WTC11 (cell line): ENCODE data around the gene CARD19. TPM values are rescaled to one million over a fixed set of nuclear protein-coding genes. Genes with fewer than 3 reads are reported as not detected.
A peak's percentile ranks its signal among the peaks of the same experiment; 100 is the strongest.

Experiments used
- ATAC-seq: fragments of 200-7000 bp; cut with Tn5 transposase; 2 replicates; pipeline ENCODE4 v1.10.0; 2021; ENCODE audit warnings: mild to moderate bottlenecking, moderate library complexity
- CTCF ChIA-PET: fragments of 300-600 bp; sonication (Branson Sonifier 250); formaldehyde crosslinking; loops from one replicate; lab custom pipeline; 2021; ENCODE audit warnings: antibody characterized with exemption; lab: Charles Lee
- POLR2A ChIA-PET: fragments of 350-600 bp; sonication (Branson Sonifier 250); formaldehyde crosslinking; loops from one replicate; lab custom pipeline; 2021; ENCODE audit warnings: antibody characterized with exemption; lab: Charles Lee
- DNase-seq: peaks from one replicate; pipeline ENCODE4 v3.0.0; 2021; ENCODE audit warnings: low spot score
- H3K27ac Mint-ChIP-seq: 2 replicates; pipeline ENCODE4 v1.8.0; 2021; ENCODE audit warnings: mixed read lengths
- H3K27me3 Mint-ChIP-seq: 2 replicates; pipeline ENCODE4 v1.8.0; 2021; ENCODE audit warnings: low read depth, mild to moderate bottlenecking, moderate library complexity, mixed read lengths
- H3K36me3 Mint-ChIP-seq: 2 replicates; pipeline ENCODE4 v1.8.0; 2021; ENCODE audit warnings: mixed read lengths
- H3K4me1 Mint-ChIP-seq: 2 replicates; pipeline ENCODE4 v1.8.0; 2022; ENCODE audit warnings: mixed read lengths
- H3K4me3 Mint-ChIP-seq: 2 replicates; pipeline ENCODE4 v1.8.0; 2021; ENCODE audit warnings: mild to moderate bottlenecking, moderate library complexity, mixed read lengths
- H3K9me3 Mint-ChIP-seq: 2 replicates; pipeline ENCODE4 v1.8.0; 2021; ENCODE audit warnings: mixed read lengths
- CBFB ChIP-seq: sonication (generic); formaldehyde crosslinking; IDR thresholded peaks from 2 replicates; pipeline ENCODE4 v1.8.1; 2022; ENCODE audit warnings: mild to moderate bottlenecking, low read depth, missing genetic modification reagents
- ELF4 ChIP-seq: sonication (generic); formaldehyde crosslinking; IDR thresholded peaks from 2 replicates; pipeline ENCODE4 v1.8.1; 2022; ENCODE audit warnings: low read depth, mild to moderate bottlenecking, moderate library complexity, missing genetic modification reagents
- ESRRA ChIP-seq: sonication (generic); formaldehyde crosslinking; IDR thresholded peaks from 2 replicates; pipeline ENCODE4 v1.8.1; 2022; ENCODE audit warnings: mild to moderate bottlenecking, missing genetic modification reagents, borderline replicate concordance
- FOXJ3 ChIP-seq: sonication (generic); formaldehyde crosslinking; IDR thresholded peaks from 2 replicates; pipeline ENCODE4 v1.9.0; 2021; ENCODE audit warnings: missing genetic modification reagents, mild to moderate bottlenecking, borderline replicate concordance
- FOXP1 ChIP-seq: sonication (generic); formaldehyde crosslinking; IDR thresholded peaks from 2 replicates; pipeline ENCODE4 v1.8.0; 2022; ENCODE audit warnings: missing genetic modification reagents, mild to moderate bottlenecking, moderate library complexity, borderline replicate concordance
- GTF2I ChIP-seq: fragments of 250-450 bp; sonication (Bioruptor Pico); conservative IDR thresholded peaks from 2 replicates; pipeline ENCODE4 v1.4.0; 2021; ENCODE audit warnings: mild to moderate bottlenecking
- KAT7 ChIP-seq: sonication (generic); formaldehyde crosslinking; IDR thresholded peaks from 2 replicates; pipeline ENCODE4 v1.8.1; 2023; ENCODE audit warnings: missing genetic modification reagents, mild to moderate bottlenecking, borderline replicate concordance
- MAX ChIP-seq: sonication (generic); formaldehyde crosslinking; IDR thresholded peaks from 2 replicates; pipeline ENCODE4 v1.8.0; 2022; ENCODE audit warnings: mild to moderate bottlenecking, missing genetic modification reagents
- MXD4 ChIP-seq: fragments of 250-450 bp; sonication (Bioruptor Pico); IDR thresholded peaks from 2 replicates; pipeline ENCODE4 v1.8.0; 2021; ENCODE audit warnings: mild to moderate bottlenecking, moderate library complexity, borderline replicate concordance
- NR1H2 ChIP-seq: sonication (generic); formaldehyde crosslinking; IDR thresholded peaks from 2 replicates; pipeline ENCODE4 v1.9.0; 2021; ENCODE audit warnings: mild to moderate bottlenecking, moderate library complexity, missing genetic modification reagents
- PRRX2 ChIP-seq: fragments of 250-450 bp; sonication (Bioruptor Pico); IDR thresholded peaks from 2 replicates; pipeline ENCODE4 v1.8.0; 2021; ENCODE audit warnings: mild to moderate bottlenecking
- SMAD4 ChIP-seq: sonication (generic); formaldehyde crosslinking; IDR thresholded peaks from 2 replicates; pipeline ENCODE4 v1.8.0; 2022; ENCODE audit warnings: mild to moderate bottlenecking, missing genetic modification reagents
- TEAD1 ChIP-seq: sonication (generic); formaldehyde crosslinking; IDR thresholded peaks from 2 replicates; pipeline ENCODE4 v1.8.0; 2022; ENCODE audit warnings: mild to moderate bottlenecking, missing genetic modification reagents
- TEAD4 ChIP-seq: sonication (generic); formaldehyde crosslinking; IDR thresholded peaks from 2 replicates; pipeline ENCODE4 v1.8.0; 2022; ENCODE audit warnings: mild to moderate bottlenecking, missing genetic modification reagents
- TP53 ChIP-seq: sonication (generic); formaldehyde crosslinking; IDR thresholded peaks from 2 replicates; pipeline ENCODE4 v1.8.1; 2023; ENCODE audit warnings: mild to moderate bottlenecking, missing genetic modification reagents
- ZNF121 ChIP-seq: sonication (generic); formaldehyde crosslinking; IDR thresholded peaks from 2 replicates; pipeline ENCODE4 v1.8.0; 2023; ENCODE audit warnings: missing genetic modification reagents
- ZNF232 ChIP-seq: sonication (generic); formaldehyde crosslinking; IDR thresholded peaks from 2 replicates; pipeline ENCODE4 v1.8.0; 2022; ENCODE audit warnings: mild to moderate bottlenecking, missing genetic modification reagents
- ZNF396 ChIP-seq: fragments of 250-450 bp; sonication (Bioruptor Pico); IDR thresholded peaks from 2 replicates; pipeline ENCODE4 v1.8.0; 2021; ENCODE audit warnings: mild to moderate bottlenecking, moderate library complexity, borderline replicate concordance
- ZNF423 ChIP-seq: fragments of 250-450 bp; sonication (Bioruptor Pico); IDR thresholded peaks from 2 replicates; pipeline ENCODE4 v2.1.2; 2022; ENCODE audit warnings: mild to moderate bottlenecking, moderate library complexity
- ZNF425 ChIP-seq: fragments of 250-450 bp; sonication (Bioruptor Pico); conservative IDR thresholded peaks from 2 replicates; pipeline ENCODE4 v1.9.0; 2021; ENCODE audit warnings: mild to moderate bottlenecking
- total RNA-seq: library from RNA; stranded (reverse); gene quantifications from 3 replicates; pipeline ENCODE4 v1.2.3, GENCODE V29; 2021
- TF ChIP-seq, protein P1 (sequence below): sonication (generic); formaldehyde crosslinking; IDR thresholded peaks from 2 replicates; pipeline ENCODE4 v1.8.1; 2023; ENCODE audit warnings: mild to moderate bottlenecking, moderate library complexity, missing genetic modification reagents
- TF ChIP-seq, protein P2 (sequence below): sonication (generic); formaldehyde crosslinking; IDR thresholded peaks from 2 replicates; pipeline ENCODE4 v1.8.1; 2023; ENCODE audit warnings: mild to moderate bottlenecking, missing genetic modification reagents, borderline replicate concordance
- TF ChIP-seq, protein P3 (sequence below): fragments of 250-450 bp; sonication (Bioruptor Pico); IDR thresholded peaks from 2 replicates; pipeline ENCODE4 v2.1.2; 2022; ENCODE audit warnings: mild to moderate bottlenecking, moderate library complexity

CARD19 gene
- total RNA-seq, 1 experiment from 2014 or later = 34.5 TPM

DNA sequence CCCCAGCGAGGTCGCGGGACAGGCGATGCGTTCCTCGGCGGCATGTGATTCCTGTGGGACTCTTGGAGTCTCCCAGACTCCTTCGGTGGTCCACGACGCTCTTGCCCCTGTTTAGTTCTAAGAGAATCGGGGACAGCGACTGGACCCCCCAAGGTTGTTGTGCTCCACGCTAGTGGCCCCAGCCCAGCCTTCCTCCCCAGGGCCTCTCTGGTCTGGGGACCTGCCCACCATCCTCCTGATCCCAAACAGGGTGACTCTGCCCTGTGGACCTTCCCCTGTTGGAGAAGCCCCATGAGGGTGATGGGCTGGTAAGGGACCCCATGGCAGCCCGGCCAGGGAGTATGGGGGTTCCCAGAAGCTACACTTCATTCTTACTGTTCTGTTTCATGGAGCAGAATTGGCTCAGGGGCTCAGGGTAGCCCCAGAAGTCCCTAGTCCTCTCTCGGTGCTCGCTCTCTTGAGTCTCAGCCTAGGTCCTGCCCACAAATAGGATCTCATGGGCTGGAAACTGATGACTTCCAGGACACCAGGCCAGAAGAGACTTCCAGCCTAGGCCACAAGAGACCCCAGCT, 880 bp downstream of the CARD19 start (continued):
- no peak for TF ChIP-seq FOXP1 (CRISPR knock-in tag)
- no peak for TF ChIP-seq MAX (CRISPR knock-in tag)

GRCh38 chr9:93097511-93098201, 1.6 kb downstream of the CARD19 start:
- no peak for TF ChIP-seq TP53 (CRISPR knock-in tag)
- no peak for TF ChIP-seq PRRX2 (CRISPR knock-in tag)
- Mint-ChIP-seq H3K9me3 (peaks cover 11% of the 10 kb centered on the region), H3K4me1 (peaks cover 23% of the 10 kb centered on the region), H3K4me3 (peak overlapping the region; percentile 78), H3K27me3 (no peaks in the 10 kb centered on the region), H3K27ac (no peak overlapping the region), H3K36me3 (peaks cover 6% of the 10 kb centered on the region)
- ChIA-PET POLR2A (no interaction called here), CTCF (interaction anchor here (1.5 kb wide), 1 partner anchor 94 kb away, joined by 7 read pairs; no protein-coding TSS in a partner anchor)
- ATAC-seq (no peak), DNase-seq (no peak)

- TF ChIP-seq CBFB (CRISPR knock-in tag) = no peak
- TF ChIP-seq ZNF232 (CRISPR knock-in tag) = no peak
- no peak for TF ChIP-seq ZNF121 (CRISPR knock-in tag)
- no peak for TF ChIP-seq NR1H2 (CRISPR knock-in tag)
- no peak for TF ChIP-seq TEAD4
- TF ChIP-seq, protein P1, sequence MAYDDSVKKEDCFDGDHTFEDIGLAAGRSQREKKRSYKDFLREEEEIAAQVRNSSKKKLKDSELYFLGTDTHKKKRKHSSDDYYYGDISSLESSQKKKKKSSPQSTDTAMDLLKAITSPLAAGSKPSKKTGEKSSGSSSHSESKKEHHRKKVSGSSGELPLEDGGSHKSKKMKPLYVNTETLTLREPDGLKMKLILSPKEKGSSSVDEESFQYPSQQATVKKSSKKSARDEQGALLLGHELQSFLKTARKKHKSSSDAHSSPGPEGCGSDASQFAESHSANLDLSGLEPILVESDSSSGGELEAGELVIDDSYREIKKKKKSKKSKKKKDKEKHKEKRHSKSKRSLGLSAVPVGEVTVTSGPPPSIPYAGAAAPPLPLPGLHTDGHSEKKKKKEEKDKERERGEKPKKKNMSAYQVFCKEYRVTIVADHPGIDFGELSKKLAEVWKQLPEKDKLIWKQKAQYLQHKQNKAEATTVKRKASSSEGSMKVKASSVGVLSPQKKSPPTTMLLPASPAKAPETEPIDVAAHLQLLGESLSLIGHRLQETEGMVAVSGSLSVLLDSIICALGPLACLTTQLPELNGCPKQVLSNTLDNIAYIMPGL (CRISPR knock-in tag) = no peak
- no peak for TF ChIP-seq ELF4
- no peak for TF ChIP-seq FOXJ3
- TF ChIP-seq ZNF423 (CRISPR knock-in tag) = no peak
- TF ChIP-seq ZNF425 (CRISPR knock-in tag) = no peak
- TF ChIP-seq ESRRA (CRISPR knock-in tag) = no peak
- no peak for TF ChIP-seq SMAD4
- TF ChIP-seq ZNF396 (CRISPR knock-in tag) = no peak
- TF ChIP-seq GTF2I (CRISPR knock-in tag) = no peak
- no peak for TF ChIP-seq MXD4 (CRISPR knock-in tag)
- TF ChIP-seq, protein P2, sequence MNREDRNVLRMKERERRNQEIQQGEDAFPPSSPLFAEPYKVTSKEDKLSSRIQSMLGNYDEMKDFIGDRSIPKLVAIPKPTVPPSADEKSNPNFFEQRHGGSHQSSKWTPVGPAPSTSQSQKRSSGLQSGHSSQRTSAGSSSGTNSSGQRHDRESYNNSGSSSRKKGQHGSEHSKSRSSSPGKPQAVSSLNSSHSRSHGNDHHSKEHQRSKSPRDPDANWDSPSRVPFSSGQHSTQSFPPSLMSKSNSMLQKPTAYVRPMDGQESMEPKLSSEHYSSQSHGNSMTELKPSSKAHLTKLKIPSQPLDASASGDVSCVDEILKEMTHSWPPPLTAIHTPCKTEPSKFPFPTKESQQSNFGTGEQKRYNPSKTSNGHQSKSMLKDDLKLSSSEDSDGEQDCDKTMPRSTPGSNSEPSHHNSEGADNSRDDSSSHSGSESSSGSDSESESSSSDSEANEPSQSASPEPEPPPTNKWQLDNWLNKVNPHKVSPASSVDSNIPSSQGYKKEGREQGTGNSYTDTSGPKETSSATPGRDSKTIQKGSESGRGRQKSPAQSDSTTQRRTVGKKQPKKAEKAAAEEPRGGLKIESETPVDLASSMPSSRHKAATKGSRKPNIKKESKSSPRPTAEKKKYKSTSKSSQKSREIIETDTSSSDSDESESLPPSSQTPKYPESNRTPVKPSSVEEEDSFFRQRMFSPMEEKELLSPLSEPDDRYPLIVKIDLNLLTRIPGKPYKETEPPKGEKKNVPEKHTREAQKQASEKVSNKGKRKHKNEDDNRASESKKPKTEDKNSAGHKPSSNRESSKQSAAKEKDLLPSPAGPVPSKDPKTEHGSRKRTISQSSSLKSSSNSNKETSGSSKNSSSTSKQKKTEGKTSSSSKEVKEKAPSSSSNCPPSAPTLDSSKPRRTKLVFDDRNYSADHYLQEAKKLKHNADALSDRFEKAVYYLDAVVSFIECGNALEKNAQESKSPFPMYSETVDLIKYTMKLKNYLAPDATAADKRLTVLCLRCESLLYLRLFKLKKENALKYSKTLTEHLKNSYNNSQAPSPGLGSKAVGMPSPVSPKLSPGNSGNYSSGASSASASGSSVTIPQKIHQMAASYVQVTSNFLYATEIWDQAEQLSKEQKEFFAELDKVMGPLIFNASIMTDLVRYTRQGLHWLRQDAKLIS (CRISPR knock-in tag) = no peak
- no peak for TF ChIP-seq TEAD1 (CRISPR knock-in tag)
- TF ChIP-seq, protein P3, sequence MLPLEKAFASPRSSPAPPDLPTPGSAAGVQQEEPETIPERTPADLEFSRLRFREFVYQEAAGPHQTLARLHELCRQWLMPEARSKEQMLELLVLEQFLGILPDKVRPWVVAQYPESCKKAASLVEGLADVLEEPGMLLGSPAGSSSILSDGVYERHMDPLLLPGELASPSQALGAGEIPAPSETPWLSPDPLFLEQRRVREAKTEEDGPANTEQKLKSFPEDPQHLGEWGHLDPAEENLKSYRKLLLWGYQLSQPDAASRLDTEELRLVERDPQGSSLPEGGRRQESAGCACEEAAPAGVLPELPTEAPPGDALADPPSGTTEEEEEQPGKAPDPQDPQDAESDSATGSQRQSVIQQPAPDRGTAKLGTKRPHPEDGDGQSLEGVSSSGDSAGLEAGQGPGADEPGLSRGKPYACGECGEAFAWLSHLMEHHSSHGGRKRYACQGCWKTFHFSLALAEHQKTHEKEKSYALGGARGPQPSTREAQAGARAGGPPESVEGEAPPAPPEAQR (CRISPR knock-in tag) = no peak
- TF ChIP-seq PRRX2 (CRISPR knock-in tag) = no peak
- TF ChIP-seq KAT7 (CRISPR knock-in tag) = no peak
- Mint-ChIP-seq H3K27ac (no peak overlapping the region), H3K36me3 (peaks cover 6% of the 10 kb centered on the region), H3K9me3 (peaks cover 11% of the 10 kb centered on the region), H3K27me3 (no peaks in the 10 kb centered on the region), H3K4me1 (peaks cover 21% of the 10 kb centered on the region), H3K4me3 (no peak overlapping the region)
- no peak for ATAC-seq
- CTCF ChIA-PET = no interaction called here
- POLR2A ChIA-PET = interaction anchor here (0.6 kb wide), 1 partner anchor 23 kb away, joined by 3 read pairs; no protein-coding TSS in a partner anchor
- no peak for DNase-seq
Measured at GRCh38 chr9:93098236-93098946, 2.4 kb downstream of the CARD19 start.
